GM12878 (cell line): Measurements from ENCODE around the gene VGF. TPM values are rescaled to one million over a fixed set of nuclear protein-coding genes. Genes with fewer than 3 reads are reported as not detected.

Source experiments
- ATAC-seq: fragments of 200-7000 bp; cut with Tn5 transposase; 3 replicates; pipeline ENCODE4 v1.9.1; 2020; ENCODE audit warnings: mild to moderate bottlenecking, moderate library complexity
- BruUV-seq: library from RNA; stranded (reverse); fragments of 400-500 nt; replicated peaks from 2 replicates; lab custom pipeline; 2021; lab: Mats Ljungman, UMichigan
- CTCF ChIA-PET: fragments of 300-600 bp; sonication (Branson Sonifier 250); formaldehyde crosslinking; extraction: SDS; loops from one replicate; lab custom pipeline; 2021; ENCODE audit warnings: inconsistent platforms; lab: Yijun Ruan, JAX
- POLR2A ChIA-PET: fragments of 350-600 bp; formaldehyde crosslinking; extraction: SDS; loops from one replicate; lab custom pipeline; 2021; ENCODE audit warnings: inconsistent platforms; lab: Charles Lee
- RAD21 ChIA-PET: fragments of 300-600 bp; sonication (Branson Sonifier 250); formaldehyde crosslinking; loops from one replicate; lab custom pipeline; 2023; ENCODE audit warnings: antibody characterized with exemption; ENCODE audit not compliant: unreplicated experiment; lab: Charles Lee
- SMC1A ChIA-PET: fragments of 300-600 bp; sonication (Branson Sonifier 250); formaldehyde crosslinking; loops from one replicate; lab custom pipeline; 2023; ENCODE audit not compliant: unreplicated experiment, uncharacterized antibody; lab: Charles Lee
- DNase-seq: peaks from one replicate; pipeline ENCODE4 v3.0.0-alpha.2; 2011; ENCODE audit warnings: low read depth, low spot score
- FAIRE-seq: peaks from 3 replicates; lab custom pipeline; 2011; peaks lifted over from hg19 to GRCh38; lab: Jason Lieb, UNC
- H2AFZ ChIP-seq: 2 replicates; pipeline ENCODE4 v1.6.0; 2011; ENCODE audit warnings: low read depth, low read length, control low read depth; ENCODE audit not compliant: control insufficient read depth
- H3K27ac ChIP-seq: 2 replicates; pipeline ENCODE4 v1.5.1; 2011; ENCODE audit warnings: control low read depth; ENCODE audit not compliant: control insufficient read depth, insufficient read depth
- H3K27me3 ChIP-seq, 2 experiments: replicated peaks in 1 of 2; 2 replicates each; pipeline versions ENCODE4 v1.6.0 to v1.6.1; 2011; ENCODE audit warnings: low read length in 1 of 2; ENCODE audit not compliant: control insufficient read depth in 2 of 2, insufficient read depth in 2 of 2
- H3K36me3 ChIP-seq, 2 experiments: 2 replicates each; pipeline ENCODE4 v1.5.1; 2011; ENCODE audit warnings: low read length in 1 of 2; ENCODE audit not compliant: control insufficient read depth in 2 of 2, insufficient read depth in 2 of 2
- H3K4me1 ChIP-seq: 2 replicates; pipeline ENCODE4 v1.6.1; 2011; ENCODE audit warnings: mild to moderate bottlenecking, low read length, moderate library complexity, mixed read lengths; ENCODE audit not compliant: control insufficient read depth, insufficient read depth
- H3K4me2 ChIP-seq: 2 replicates; pipeline ENCODE4 v1.6.0; 2011; ENCODE audit warnings: control low read depth; ENCODE audit not compliant: control insufficient read depth, insufficient read depth
- H3K4me3 ChIP-seq: fragments of 200-600 bp; sonication (generic); 2 replicates; pipeline ENCODE4 v1.5.1; 2016
- H3K79me2 ChIP-seq: 2 replicates; pipeline ENCODE4 v1.6.0; 2011; ENCODE audit warnings: low read length; ENCODE audit not compliant: control insufficient read depth, insufficient read depth
- H3K9ac ChIP-seq: 2 replicates; pipeline ENCODE4 v1.8.0; 2011; ENCODE audit warnings: low read length, control low read depth, mixed read lengths; ENCODE audit not compliant: control insufficient read depth, insufficient read depth
- H3K9me3 ChIP-seq: replicated peaks from 3 replicates; pipeline ENCODE4 v1.5.1; 2011; ENCODE audit warnings: mild to moderate bottlenecking, low read length; ENCODE audit not compliant: control insufficient read depth, insufficient read depth
- H4K20me1 ChIP-seq: 2 replicates; pipeline ENCODE4 v1.6.0; 2011; ENCODE audit not compliant: control insufficient read depth, insufficient read depth
- CHD2 ChIP-seq: IDR thresholded peaks from 2 replicates; pipeline ENCODE4 v1.6.1; 2011; ENCODE audit warnings: low read depth, low read length, improper control_type of control experiment, borderline replicate concordance
- DPF2 ChIP-seq: fragments of 450-650 bp; IDR thresholded peaks from 2 replicates; pipeline ENCODE4 v1.6.1; 2017; ENCODE audit warnings: mild to moderate bottlenecking
- EGR1 ChIP-seq, 2 experiments: IDR thresholded peaks; 1 replicate in 1 of 2; 2 replicates in 1 of 2; pipeline ENCODE4 v1.6.1; 2011 to 2012; ENCODE audit warnings: low read depth in 2 of 2, low read length in 2 of 2, borderline replicate concordance in 1 of 2, mild to moderate bottlenecking in 1 of 2, moderate library complexity in 1 of 2
- FOXK2 ChIP-seq: fragments of 450-650 bp; IDR thresholded peaks from 2 replicates; pipeline ENCODE4 v1.6.1; 2017; ENCODE audit warnings: mild to moderate bottlenecking, moderate library complexity
- GABPA ChIP-seq: IDR thresholded peaks from 2 replicates; pipeline ENCODE4 v1.6.1; 2014; ENCODE audit warnings: antibody characterized with exemption, low read depth, mild to moderate bottlenecking, inconsistent platforms
- HDAC6 ChIP-seq: fragments of 200-600 bp; sonication (generic); IDR thresholded peaks from one replicate; pipeline ENCODE4 v1.8.0; 2017; ENCODE audit warnings: antibody characterized with exemption; ENCODE audit not compliant: unreplicated experiment
- NBN ChIP-seq: fragments of 450-650 bp; IDR thresholded peaks from 2 replicates; pipeline ENCODE4 v1.6.1; 2016
- NR2C1 ChIP-seq: fragments of 450-650 bp; IDR thresholded peaks from 2 replicates; pipeline ENCODE4 v1.6.1; 2017; ENCODE audit warnings: antibody characterized with exemption, mild to moderate bottlenecking, moderate library complexity
- SMARCA5 ChIP-seq: fragments of 450-650 bp; IDR thresholded peaks from 2 replicates; pipeline ENCODE4 v1.6.1; 2017; ENCODE audit warnings: mild to moderate bottlenecking
- SREBF1 ChIP-seq: IDR thresholded peaks from 2 replicates; pipeline ENCODE4 v1.6.1; 2012; ENCODE audit warnings: mild to moderate bottlenecking, low read length
- TAF1 ChIP-seq: IDR thresholded peaks from 2 replicates; pipeline ENCODE4 v1.6.1; 2011; ENCODE audit warnings: mild to moderate bottlenecking, low read depth, low read length, borderline replicate concordance
- WRNIP1 ChIP-seq: IDR thresholded peaks from 2 replicates; pipeline ENCODE4 v1.6.1; 2011; ENCODE audit warnings: low read depth, low read length, improper control_type of control experiment, borderline replicate concordance
- ZNF24 ChIP-seq: fragments of 450-650 bp; IDR thresholded peaks from 2 replicates; pipeline ENCODE4 v1.6.1; 2017; ENCODE audit warnings: antibody characterized with exemption, mild to moderate bottlenecking
- ZNF687 ChIP-seq: fragments of 450-650 bp; IDR thresholded peaks from 2 replicates; pipeline ENCODE4 v1.6.1; 2017; ENCODE audit warnings: mild to moderate bottlenecking, moderate library complexity
- WGBS: methylation state at CpG from one replicate; pipeline ENCODE4 v1.1.6; 2016; ENCODE audit warnings: low lambda C conversion rate; ENCODE audit not compliant: insufficient replicate concordance, insufficient coverage; ENCODE audit errors: missing lambda C conversion rate; 5-methylcytosine and 5-hydroxymethylcytosine counted together
- in situ Hi-C: fragments of 300-500 bp; cut with MboI; formaldehyde crosslinking; loops from 9 replicates; pipeline ENCODE4 v1.14.3; 2018; ENCODE audit warnings: mixed read lengths
- intact Hi-C: fragments of 100-400 bp; cut with micrococcal nuclease; formaldehyde crosslinking; loops from one replicate; pipeline ENCODE4 v1.14.2; 2022; ENCODE audit not compliant: unreplicated experiment
- polyA plus RNA-seq, 11 experiments: library from polyadenylated mRNA; depleted of rRNA in 4 of 11; unstranded in 6 of 11; stranded (reverse) in 5 of 11; fragments of >200 nt; fragmentation: Nextera tagmentation in 4 of 11; fragmentation: Illumina TruSeq in 1 of 11; extraction: Ambion mirVana in 4 of 11; extraction: Trizol in 1 of 11; gene quantifications; 1 replicate in 1 of 11; 2 replicates in 10 of 11; pipeline versions ENCODE4 v1.2.1 to v1.2.3, GENCODE V29; 2011 to 2016; ENCODE audit warnings: inconsistent platforms in 2 of 11, missing spikeins in 2 of 11, low read depth in 1 of 11
- total RNA-seq, 4 experiments: library from RNA; depleted of rRNA in 3 of 4; stranded (reverse); fragments of >200 nt in 3 of 4; fragmentation: Illumina TruSeq in 1 of 4; extraction: Trizol in 1 of 4; gene quantifications; 2 replicates each; pipeline versions ENCODE4 v1.2.1 to v1.2.3, GENCODE V29; 2013 to 2021
- TF ChIP-seq, protein P1 (sequence below), 3 experiments: IDR thresholded peaks in 2 of 3; conservative IDR thresholded peaks in 1 of 3; 2 replicates each; pipeline ENCODE4 v1.5.1; 2011; ENCODE audit warnings: low read depth in 3 of 3, low read length in 3 of 3, mild to moderate bottlenecking in 3 of 3, control low read depth in 2 of 3, moderate library complexity in 2 of 3, inconsistent platforms in 1 of 3, mixed read lengths in 1 of 3; ENCODE audit not compliant: control insufficient read depth in 2 of 3, insufficient read depth in 1 of 3; ENCODE audit errors: extremely low read depth in 1 of 3
- TF ChIP-seq, protein P2 (sequence below): fragments of 450-650 bp; IDR thresholded peaks from 2 replicates; pipeline ENCODE4 v1.6.1; 2017; ENCODE audit warnings: borderline replicate concordance
- TF ChIP-seq, protein P3 (sequence below): fragments of 450-650 bp; conservative IDR thresholded peaks from 2 replicates; pipeline ENCODE4 v1.6.1; 2017; ENCODE audit warnings: mild to moderate bottlenecking, moderate library complexity

Gene VGF
- total and polyA plus RNA-seq, 10 of the 15 experiments (the other 5 are each of a cell fraction or from before 2014, with no cell fraction given), result 0.09 to 0.25 (median 0.17) TPM; not detected in 6

GRCh38 chr7:101118856-101119255 is 46.5 kb downstream of the VGF start:
- Histone ChIP-seq H3K4me1 (peaks cover 4% of the 10 kb centered on the region), H3K36me3 (no peaks in the 10 kb centered on the region), H3K4me3 (no peak overlapping the region), H3K9me3 (no peaks in the 10 kb centered on the region), H3K79me2 (no peaks in the 10 kb centered on the region), H2AFZ (no peak overlapping the region), H3K27me3 (no peaks in the 10 kb centered on the region), H3K4me2 (no peak overlapping the region), H4K20me1 (no peaks in the 10 kb centered on the region), H3K27ac (no peak overlapping the region), H3K9ac (no peak overlapping the region)
- intact Hi-C loops (no loop called here), in situ Hi-C loops (no loop called here)
- WGBS, result 9% methylated on average over 3 of the region's 3 CpGs
- POLR2A ChIA-PET, result interaction anchor here (0.6 to 1.0 kb wide), 2 partner anchors 10 to 323 kb away, joined by 4 read pairs; no protein-coding TSS in a partner anchor
- FAIRE-seq (no peak), ATAC-seq (no peak), DNase-seq (no peak)
- BruUV-seq, result no TSS peak
- CTCF ChIA-PET, result interaction anchor here (0.6 to 2.2 kb wide), 3 partner anchors 19 to 173 kb away, joined by 3 to 5 read pairs (median 3); no protein-coding TSS in a partner anchor
- SMC1A ChIA-PET, result no interaction called here
- RAD21 ChIA-PET, result no interaction called here
- TF ChIP-seq DPF2, result no peak
- TF ChIP-seq TAF1, result no peak
- no peak for TF ChIP-seq SREBF1
- TF ChIP-seq ZNF687, result no peak
- no peak for TF ChIP-seq GABPA
- TF ChIP-seq ZNF24, result no peak
- TF ChIP-seq WRNIP1, result no peak
- no peak for TF ChIP-seq NBN
- TF ChIP-seq, protein P1, sequence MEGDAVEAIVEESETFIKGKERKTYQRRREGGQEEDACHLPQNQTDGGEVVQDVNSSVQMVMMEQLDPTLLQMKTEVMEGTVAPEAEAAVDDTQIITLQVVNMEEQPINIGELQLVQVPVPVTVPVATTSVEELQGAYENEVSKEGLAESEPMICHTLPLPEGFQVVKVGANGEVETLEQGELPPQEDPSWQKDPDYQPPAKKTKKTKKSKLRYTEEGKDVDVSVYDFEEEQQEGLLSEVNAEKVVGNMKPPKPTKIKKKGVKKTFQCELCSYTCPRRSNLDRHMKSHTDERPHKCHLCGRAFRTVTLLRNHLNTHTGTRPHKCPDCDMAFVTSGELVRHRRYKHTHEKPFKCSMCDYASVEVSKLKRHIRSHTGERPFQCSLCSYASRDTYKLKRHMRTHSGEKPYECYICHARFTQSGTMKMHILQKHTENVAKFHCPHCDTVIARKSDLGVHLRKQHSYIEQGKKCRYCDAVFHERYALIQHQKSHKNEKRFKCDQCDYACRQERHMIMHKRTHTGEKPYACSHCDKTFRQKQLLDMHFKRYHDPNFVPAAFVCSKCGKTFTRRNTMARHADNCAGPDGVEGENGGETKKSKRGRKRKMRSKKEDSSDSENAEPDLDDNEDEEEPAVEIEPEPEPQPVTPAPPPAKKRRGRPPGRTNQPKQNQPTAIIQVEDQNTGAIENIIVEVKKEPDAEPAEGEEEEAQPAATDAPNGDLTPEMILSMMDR (IDR thresholded peaks at IDR 0.05 in 2 of 3, conservative IDR thresholded peaks at IDR 0.05 in 1 of 3; ENCODE audit: control insufficient read depth in 2 of 3, extremely low read depth in 1 of 3, insufficient read depth in 1 of 3, low read depth in 3 of 3, low read length in 3 of 3), result no peak
- TF ChIP-seq, protein P2, sequence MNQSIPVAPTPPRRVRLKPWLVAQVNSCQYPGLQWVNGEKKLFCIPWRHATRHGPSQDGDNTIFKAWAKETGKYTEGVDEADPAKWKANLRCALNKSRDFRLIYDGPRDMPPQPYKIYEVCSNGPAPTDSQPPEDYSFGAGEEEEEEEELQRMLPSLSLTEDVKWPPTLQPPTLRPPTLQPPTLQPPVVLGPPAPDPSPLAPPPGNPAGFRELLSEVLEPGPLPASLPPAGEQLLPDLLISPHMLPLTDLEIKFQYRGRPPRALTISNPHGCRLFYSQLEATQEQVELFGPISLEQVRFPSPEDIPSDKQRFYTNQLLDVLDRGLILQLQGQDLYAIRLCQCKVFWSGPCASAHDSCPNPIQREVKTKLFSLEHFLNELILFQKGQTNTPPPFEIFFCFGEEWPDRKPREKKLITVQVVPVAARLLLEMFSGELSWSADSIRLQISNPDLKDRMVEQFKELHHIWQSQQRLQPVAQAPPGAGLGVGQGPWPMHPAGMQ, result no peak
- no peak for TF ChIP-seq HDAC6
- no peak for TF ChIP-seq EGR1 (IDR thresholded peaks at IDR 0.05; ENCODE audit: borderline replicate concordance in 1 of 2, low read depth in 2 of 2, low read length in 2 of 2)
- TF ChIP-seq FOXK2, result no peak
- TF ChIP-seq CHD2, result no peak
- TF ChIP-seq, protein P3, sequence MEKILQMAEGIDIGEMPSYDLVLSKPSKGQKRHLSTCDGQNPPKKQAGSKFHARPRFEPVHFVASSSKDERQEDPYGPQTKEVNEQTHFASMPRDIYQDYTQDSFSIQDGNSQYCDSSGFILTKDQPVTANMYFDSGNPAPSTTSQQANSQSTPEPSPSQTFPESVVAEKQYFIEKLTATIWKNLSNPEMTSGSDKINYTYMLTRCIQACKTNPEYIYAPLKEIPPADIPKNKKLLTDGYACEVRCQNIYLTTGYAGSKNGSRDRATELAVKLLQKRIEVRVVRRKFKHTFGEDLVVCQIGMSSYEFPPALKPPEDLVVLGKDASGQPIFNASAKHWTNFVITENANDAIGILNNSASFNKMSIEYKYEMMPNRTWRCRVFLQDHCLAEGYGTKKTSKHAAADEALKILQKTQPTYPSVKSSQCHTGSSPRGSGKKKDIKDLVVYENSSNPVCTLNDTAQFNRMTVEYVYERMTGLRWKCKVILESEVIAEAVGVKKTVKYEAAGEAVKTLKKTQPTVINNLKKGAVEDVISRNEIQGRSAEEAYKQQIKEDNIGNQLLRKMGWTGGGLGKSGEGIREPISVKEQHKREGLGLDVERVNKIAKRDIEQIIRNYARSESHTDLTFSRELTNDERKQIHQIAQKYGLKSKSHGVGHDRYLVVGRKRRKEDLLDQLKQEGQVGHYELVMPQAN, result no peak
- TF ChIP-seq SMARCA5, result no peak
- TF ChIP-seq NR2C1, result no peak
